GM18507 (cell line): ENCODE measurements around the gene CXCR5.

Experiments used
- DNase-seq: peaks from one replicate; pipeline ENCODE4 v3.0.0; 2011; ENCODE audit warnings: low read depth; ENCODE audit not compliant: insufficient read length; ENCODE audit errors: extremely low spot score
- FAIRE-seq: peaks from 2 replicates; lab custom pipeline; 2011; peaks lifted over from hg19 to GRCh38; lab: Jason Lieb, UNC

Gene CXCR5

DNA sequence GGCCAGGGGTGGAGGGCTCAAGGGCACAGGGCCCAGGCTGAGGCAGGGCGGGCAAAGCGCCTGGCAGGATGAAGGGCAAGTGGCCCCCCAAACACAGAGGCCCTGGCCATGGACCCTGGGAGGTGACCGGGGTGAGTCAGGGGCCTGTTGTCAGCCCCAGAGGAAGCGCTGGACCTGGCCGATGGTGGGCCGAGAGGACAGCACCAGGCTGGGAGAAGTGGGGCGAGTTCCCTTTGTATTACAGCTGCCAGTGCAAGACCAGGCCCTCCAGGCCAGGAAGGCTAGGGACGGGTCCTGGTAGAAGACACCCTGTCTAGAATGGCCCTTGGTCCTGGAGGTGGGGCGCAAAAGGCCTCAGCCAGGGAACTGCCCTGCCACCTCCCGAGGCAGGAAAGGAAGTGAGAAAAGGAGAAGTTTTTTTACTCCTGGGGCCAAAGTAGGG, 12.8 kb downstream of the CXCR5 start:
- DNase-seq (no peak), FAIRE-seq (no peak)

DNA sequence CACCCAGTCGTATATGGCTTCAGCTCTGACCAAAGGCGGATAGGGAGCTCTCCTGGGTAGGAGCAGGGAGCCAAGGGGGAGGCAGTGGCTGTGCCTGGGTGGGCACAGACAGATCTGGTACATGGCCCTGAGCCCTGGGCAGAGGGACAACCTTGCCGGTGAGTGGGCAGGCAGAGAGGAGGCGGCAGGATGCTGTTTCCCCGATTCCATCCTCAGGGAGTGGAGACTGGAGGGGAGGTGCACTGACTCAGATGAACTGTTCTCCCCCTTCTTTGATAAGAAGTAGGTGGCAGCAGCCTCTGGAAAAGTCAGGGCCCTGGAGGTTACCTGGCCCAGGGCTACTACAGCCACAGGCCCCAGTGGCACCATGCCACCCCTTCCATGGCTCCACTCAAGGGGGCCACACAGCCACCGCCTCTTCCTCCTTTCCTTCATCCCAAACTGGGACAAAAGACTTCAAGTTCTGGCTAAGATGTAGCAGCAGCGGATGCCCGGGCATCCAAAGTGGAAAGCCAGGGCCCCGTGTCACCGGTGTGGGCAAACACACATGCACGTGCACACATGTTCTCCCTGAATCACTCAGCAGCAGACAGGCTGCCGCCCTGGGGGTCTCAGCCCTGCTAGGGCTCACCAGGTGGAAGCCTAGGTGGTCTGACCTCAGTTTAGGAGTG, 13.4 kb downstream of the CXCR5 start:
- no peak for FAIRE-seq
- no peak for DNase-seq

DNA sequence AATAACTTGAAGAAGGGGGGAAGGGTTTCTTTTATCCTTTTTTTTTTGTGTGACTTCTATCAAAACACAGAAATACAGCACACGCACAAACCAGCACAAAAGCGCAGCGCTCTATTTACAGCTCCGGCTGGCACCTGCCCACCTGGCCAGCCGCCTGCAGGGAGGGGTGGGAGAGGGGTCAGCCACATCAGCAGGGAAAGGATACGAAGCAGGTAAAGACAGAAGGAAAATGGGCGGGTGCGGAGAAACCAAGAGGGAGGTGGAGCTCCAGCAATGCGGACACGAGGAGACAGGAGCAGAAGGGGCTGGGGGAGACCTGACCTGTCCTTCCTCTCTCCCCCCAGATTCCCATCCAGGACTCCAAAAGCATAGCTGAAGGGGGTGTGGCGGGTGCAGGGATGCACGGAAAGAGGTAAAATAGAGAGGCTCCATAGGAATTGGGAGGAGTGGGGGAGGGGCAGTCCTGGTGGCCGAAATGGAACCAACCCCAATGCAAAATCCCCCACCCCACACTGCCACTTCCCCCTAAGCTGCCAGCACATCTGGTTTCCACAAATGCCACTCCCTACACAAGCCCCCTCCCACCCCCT, 14.1 kb downstream of the CXCR5 start:
- DNase-seq = no peak
- no peak for FAIRE-seq

- FAIRE-seq (no peak), DNase-seq (no peak)
These were observed 15.0 kb downstream of the CXCR5 start for GRCh38 chr11:118898400-118899295.

GRCh38 chr11:118899296-118899688, 15.6 kb downstream of the CXCR5 start:
- DNase-seq = no peak
- no peak for FAIRE-seq

DNA sequence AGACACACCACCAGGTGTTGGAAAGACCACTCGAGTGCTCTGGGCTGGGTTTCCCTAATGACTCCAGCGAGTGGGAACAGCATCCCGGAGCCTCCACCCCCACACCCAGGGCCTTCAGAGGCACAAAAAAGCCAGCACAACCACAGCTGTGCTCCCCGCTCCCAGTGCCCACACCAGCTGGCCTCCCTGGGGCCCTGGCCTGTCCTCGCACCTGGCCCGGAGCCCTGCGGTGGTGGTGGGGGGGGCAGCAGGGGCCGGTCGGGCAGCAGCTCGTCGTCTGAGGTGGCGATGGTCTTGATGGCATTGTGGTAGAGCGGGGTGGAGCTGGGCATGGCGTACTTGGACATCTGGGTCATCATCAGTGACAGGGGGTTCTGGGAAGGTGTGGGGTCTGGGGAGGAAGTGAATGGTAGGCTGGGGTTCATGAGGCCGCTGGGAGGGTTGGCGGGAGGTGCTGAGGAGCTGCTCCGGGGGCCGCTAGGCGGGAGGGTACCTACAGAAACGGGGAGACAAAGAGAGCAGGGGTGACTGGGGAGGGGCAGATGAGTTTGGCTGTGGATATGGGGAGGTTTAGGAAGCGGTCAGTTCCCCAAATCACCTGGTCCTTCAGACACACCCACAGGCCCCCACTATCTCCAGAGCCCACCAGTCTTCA, 16.1 kb downstream of the CXCR5 start:
- DNase-seq (no peak), FAIRE-seq (no peak)

DNA sequence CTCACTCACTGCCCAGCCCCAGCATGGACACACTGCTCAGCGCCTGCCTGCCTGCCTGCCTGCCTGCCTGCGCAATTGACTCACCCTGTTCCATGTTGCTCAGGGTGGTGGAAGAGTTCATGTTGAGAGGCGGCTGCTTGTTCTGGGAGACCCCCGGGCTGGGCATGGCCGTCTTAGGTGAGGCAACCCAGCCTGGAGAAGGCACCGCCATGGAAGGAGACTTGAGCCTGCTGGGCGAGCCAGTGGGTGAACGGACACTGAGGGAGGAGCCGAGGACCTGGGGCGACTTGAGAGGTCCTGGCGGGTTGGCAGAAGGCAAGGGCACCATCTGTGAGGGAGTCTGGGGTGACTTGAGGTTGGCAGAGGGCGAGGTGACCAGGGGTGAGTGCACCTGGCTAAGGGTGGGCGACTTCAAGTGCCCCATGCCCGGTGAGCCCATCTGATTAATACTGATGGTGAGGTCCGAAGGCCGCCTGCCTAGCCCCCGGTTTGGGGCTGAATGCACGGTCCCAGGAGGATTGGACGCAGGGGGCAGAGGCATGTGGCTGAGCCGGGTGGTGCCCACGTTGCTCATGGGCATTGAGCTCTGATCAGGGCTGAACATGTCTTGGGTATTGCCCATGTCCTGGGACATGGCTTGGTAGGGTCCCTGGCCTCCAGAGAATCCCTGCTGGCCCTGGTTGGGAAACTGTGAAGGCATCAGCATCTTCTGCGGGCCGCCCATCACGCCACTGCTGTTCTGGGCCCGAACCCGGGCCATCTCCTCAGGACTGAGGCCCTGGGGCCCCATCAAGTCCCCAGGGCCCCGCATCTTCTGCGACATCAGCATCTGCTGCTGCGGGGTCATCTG, 17.1 kb downstream of the CXCR5 start:
- FAIRE-seq (no peak), DNase-seq (no peak)

DNA sequence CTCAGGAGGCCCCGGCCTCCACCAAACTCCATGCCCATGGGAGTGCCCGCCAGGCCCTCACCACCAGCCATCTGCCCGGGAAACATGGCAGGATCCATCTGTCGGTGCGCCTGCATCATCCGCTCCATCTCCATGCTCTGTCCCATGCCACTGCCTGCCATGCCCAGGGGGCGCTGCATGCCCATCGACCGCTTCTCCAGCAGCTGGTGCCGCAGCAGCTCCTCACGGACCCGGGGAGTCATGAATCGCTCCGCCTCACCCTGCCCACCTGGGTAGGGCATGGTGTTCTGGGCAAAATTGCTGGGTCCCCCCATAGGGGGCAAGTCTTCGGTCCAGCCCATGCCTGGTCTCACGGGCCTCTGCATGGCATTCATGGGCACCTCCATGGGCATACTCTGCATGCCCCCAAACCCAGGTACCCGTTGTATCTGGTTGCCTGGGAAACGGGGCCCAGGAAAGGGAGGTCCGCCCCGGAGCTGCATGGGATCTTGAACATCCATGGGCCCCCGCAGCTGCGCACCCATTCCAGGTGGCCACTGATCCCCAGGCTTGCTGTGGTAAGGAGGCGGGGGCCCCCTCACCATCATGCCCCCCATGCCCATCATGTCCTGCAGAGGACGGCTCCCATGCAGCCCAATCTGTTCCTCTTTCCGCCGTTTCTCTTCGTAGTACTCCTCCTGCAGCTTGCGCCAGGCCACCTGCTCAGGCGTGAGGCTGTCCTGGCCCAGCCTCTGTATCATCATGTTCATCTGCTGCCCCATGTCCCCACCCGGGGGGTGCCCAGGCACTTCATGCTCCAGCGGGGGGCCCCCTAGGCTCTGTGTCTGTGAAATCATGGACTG, 18.0 kb downstream of the CXCR5 start:
- FAIRE-seq (no peak), DNase-seq (no peak)

- DNase-seq = no peak
- no peak for FAIRE-seq
These were observed 18.9 kb downstream of the CXCR5 start for GRCh38 chr11:118902336-118903203.

GRCh38 chr11:118903204-118904015, 19.7 kb downstream of the CXCR5 start:
- DNase-seq (no peak), FAIRE-seq (no peak)

DNA sequence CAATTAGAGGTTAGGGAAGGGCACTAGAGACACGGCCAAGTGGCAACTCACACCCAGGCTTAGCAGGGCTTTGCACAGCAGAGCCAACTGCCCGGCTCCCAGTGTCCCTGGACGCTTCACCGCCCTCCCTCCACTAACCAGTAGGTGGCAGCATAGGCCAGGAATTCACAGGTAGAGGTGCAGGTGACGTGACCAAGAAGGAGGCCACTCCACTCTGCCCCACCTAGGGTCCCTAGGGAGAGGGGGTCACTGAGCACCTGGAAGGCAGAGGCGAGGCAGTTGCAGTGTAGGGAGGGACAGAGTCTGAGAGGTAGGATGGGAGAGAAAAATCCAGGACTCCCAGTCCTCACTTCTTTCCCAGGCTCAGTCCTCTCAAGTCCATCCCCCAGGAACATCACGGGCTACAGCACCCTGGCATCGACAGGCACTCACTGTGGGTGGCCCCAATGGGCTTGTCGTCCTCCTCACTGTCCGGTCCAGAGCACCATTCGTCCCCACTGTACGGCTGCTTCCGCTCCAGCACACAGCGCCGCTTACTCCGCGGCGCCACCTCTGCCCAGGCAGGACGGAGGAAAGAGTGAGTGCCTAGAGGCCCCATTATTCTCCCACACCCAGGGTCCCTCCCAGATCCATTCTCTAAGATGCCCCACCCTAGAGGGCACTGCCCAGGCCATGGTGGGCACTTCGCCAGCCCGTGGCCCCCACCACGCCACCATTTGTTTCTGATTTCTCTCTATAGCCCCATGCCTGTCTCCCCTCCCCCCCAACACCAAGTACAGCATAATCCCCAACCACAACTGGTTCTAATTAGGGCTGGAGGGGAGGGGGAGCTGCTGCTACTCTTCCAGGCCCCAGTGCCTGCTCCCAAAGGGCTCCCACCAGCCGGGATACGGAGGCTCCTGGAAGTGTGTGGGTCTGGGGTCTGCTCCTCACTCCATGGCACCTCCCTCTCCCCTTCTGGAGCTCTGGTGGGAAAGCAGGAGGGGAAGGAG, 23.7 kb downstream of the CXCR5 start:
- peak; percentile 90 for FAIRE-seq

DNA sequence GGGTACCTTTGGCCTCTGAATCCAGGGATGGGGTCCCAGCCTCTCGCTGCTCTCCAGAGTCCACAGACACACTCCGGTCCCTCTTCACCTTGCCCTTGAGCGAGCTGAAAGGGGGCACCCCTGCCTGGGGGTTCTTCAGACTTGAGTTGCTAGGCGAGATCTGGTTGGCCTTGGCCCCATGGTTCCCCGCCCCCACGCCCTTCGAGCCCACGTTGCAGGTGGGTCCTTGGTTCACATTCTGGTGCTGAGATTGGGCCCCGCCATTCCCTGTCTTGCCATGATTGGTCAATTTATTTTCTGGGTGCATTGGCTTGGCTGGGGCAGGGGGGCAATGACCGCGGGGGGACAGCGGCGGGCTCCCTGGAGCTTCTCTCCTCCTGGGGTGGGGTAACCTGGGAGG, 24.6 kb downstream of the CXCR5 start:
- FAIRE-seq (no peak), DNase-seq (no peak)

More for the DNA sequence above, 23.7 kb downstream of the CXCR5 start:
- peak; percentile 81 for DNase-seq

GRCh38 chr11:118908901-118909618, 25.4 kb downstream of the CXCR5 start:
- FAIRE-seq = no peak
- no peak for DNase-seq

GRCh38 chr11:118909619-118910308, 26.1 kb downstream of the CXCR5 start:
- DNase-seq = no peak
- no peak for FAIRE-seq
